Activated naive CD4-positive, alpha-beta T cell (primary cell): ENCODE results near the gene SLC45A3.

Experiments used
- DNase-seq, 4 experiments: peaks; one replicate each; lab custom pipeline; 2025; lab: John Stamatoyannopoulos, UW

SLC45A3 gene

DNA sequence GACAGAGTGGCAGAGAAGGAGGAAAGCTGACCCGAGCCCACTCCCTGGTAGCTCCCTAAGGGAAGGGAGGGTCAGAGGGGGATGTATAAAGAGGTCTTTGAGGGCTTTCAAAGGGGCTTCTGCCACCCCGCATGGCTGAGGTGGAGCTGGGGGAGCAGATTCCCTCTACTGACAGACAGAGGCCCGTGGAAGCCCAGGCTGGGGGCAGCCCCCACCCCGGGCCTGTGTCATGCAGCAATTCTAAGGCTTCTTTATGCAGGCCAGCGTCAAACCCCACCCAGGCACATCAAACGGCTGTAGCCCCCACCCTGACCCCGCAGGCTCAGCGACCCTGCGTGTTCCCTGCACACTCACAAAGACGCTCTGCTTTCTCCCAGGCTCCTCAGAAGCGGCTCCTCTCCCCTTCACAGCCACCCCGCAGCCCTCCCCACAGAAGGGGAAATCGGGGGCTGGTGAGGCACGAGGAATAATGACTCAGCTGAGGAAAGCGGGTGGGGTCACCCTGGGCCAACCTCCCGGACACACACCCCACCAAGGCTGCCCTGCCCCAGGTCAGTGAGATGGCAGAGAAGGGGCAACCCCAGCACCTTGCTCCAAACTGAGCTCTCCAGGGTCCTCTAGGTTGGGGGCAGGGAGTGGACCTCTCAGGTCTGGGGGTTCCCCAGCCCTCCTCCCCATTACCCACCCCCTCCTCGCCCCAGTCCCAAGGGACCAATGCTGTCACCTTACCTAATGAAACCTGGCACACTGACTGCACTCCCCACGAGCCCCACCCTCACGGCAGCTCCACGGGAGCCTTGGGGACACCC, 10.8 kb downstream of the SLC45A3 start:
- no peak for DNase-seq

DNA sequence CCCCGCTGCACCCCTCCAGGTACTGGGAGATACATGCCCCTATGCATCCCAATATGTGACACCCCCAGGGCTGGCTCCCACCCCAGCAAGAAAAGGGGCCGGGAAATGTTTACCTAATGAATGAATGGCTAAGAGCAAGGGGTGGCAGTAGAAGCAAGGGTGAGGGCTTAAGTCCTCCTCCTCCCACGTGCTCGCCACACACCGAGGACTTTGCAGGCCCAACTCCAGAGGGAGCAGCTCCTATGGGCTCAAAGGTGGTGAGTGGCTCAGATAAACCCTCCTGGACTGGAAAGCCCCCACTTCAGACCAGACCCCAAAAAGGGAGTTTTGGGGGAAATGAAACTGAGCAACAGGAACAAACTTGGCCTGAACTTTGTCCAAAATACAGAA, 11.4 kb downstream of the SLC45A3 start:
- DNase-seq, result no peak

DNA sequence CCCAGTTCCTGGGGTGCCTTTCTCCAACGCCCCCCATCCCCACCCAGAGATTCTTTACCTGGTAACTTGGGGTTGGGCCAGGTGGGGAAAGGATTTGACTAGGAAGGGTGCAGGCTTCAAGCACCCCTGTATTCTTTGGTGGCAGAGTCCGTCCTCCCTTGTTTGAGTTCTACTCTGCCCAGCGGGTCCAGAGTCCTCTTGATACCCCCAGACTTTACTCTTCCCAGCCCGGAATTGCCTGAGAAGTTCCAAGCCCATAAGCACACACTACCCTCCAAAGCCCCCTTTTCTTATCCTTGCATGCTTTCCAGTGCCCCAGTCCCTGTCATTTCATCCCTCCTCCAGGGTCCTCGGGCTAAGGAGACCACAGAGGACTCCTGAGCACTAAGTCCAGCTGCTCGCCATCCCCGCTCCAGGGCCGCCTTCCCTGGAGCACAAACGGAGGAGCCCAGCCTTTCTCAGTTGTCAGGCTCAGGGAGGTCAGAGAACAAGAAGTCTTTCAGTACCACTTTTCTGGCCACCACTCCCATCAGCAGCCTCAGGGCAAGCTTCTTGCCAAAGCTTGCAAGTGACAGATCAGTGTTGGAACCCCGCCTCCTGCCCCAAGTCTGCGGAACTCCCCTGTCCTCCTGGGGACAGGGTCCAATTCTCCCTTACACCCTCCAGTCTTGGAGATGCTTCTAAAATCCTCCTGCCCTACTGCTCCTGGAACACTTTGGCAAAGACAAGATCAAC, 12.2 kb downstream of the SLC45A3 start:
- no peak for DNase-seq

DNA sequence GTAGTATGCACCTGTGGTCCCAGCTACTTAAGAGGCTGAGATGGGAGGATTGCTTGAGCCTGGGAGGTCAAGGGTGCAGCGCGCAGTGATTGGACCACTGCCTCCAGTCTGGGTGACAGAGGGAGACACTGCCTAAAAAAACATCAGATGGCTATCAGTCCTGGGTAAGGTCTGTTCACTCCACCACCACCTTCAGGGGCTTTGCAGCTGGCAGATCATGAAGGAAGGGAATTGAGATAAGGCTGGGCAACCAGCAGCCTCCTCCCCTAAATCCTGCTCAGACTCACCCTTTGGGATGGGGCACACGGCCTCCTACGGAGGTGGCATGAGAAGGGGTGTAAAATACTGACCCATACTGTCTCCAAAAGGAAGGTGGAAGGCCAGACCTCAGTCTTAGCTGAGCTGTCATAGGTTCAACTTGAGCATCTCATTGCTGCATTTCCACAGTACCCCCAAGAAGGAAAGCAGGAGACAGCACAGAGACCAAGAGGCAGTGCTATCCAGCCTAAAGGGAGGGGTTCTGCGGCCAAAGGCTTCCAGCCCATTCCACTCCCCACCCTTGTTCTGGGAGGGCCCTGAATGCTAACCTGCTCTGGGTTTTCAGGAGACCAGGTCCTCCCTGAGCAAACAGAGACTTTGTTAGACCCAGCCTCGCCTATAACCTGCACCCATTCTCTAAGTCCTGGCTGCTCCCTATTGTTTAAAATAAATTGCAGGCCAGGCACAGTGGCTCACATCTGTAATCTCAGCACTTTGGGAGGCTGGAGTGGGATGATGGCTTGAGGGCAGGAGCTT, 13.7 kb downstream of the SLC45A3 start:
- no peak for DNase-seq

DNA sequence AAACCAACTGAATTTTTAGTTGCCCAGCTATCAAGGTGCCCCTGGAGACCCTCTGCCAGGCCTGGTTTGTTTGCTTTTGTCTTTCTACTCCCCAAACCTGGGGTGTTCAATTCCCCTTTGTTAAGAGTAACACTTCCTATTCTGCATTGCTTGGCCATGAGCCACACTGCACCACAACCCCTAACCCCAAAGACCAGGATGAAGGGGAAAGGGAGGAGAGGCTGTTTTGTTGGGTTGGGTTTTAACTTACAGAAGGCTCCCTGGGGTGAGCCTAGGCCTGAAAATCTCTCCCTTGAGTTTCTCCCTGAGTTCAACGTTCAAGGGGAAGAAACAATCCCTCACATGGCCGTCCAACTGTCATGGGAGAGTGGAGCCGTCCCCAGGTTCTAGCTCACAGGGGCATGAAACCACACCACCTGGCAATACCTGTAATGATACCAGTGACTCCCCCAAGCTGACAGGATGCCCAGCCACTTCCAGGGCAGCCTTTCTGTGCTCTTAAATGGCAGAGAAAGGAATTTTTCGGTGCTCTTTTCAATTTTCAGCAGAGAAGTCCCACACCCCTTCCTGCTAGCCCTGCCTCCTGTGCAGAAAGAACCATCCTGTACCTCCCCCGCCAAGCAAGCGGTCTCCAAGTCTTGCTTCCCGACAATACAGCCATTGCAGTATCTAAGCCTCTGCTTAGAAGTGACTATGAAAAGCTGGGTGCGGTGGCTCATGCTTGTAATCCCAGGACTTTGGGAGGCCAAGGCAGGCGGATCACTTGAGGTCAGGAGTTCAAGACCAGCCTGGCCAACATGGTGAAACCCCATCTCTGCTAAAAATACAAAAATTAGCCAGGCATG, 14.9 kb downstream of the SLC45A3 start:
- DNase-seq, result no peak

DNA sequence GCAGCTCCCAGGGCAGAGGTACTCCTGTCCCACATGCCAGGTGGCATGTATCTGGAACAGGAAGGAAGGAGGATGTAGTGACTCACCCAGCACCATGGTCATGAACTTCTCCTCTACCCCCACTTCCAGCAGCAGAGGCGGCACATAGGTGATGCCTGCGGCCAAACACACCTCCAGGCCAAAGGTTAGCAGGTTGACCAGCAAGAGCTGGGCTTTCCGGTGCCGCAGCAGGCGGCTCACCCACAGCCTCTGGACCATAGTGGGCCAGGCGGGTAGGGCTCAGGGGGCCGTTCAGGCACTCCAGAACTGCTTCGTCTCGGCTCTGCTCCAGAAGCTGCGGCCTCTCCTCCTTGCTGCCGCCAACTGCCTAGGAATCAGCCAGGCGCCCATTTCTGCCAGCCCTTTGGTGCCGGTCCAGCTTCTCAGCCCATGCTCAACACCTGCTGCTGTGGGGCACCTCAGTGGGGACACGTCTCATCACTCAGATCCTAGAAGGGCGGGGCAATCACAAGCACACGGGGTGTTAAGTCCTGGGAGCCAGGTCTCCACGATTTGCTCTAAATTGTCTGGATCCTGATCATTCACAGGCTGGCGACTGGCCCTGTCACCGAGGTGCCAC, 15.8 kb downstream of the SLC45A3 start:
- no peak for DNase-seq

DNA sequence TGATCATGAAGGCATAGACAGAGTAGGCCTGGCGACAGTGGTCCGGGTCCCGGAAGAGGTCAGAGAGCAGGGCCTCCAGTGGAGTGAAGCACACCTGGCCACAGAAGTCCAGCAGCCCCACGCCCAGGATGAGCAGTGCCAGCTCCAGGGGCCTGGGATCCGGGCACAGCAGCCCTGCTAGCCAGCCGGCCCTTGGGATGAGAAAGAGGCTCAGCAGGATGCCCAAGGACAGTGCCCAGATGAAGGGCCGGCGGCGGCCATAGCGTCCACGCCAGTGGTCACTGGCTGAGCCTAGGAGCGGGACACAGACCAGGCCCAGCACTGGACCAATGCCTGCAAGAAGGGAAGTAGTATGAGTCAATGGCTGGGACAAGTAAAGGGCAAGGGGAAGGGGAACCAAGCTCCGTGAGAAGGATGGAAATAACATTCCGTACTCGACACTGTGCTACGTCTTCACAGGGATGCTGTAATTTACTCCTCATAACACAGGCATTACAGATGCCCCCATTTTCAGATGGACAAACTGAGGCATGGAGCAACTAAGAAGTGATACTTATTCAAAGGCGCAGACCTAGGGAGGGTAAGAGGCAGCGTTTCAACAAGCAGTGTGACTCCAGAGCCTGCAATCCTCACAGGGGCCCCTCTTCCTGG, 16.9 kb downstream of the SLC45A3 start:
- DNase-seq, result no peak

DNA sequence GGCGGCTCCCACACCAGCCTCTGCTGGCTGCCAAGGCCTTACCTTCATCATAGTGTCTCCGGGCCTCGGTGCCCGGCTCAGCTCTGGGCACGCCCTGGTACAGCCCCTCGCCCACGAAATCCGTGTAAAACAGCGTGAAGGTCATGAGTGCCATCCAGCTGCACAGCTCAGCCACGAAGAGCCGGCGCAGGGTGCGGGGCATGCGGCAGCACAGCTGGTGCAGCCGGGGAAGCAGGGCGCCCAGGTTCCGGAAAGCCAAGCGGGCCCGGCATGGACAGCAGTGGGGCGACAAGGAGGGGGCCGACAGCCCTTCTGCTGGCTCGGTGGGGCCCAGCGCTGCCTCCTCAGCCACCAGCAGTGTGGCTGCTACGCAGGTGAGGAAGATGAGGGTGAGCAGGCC, 17.5 kb downstream of the SLC45A3 start:
- no peak for DNase-seq

DNA sequence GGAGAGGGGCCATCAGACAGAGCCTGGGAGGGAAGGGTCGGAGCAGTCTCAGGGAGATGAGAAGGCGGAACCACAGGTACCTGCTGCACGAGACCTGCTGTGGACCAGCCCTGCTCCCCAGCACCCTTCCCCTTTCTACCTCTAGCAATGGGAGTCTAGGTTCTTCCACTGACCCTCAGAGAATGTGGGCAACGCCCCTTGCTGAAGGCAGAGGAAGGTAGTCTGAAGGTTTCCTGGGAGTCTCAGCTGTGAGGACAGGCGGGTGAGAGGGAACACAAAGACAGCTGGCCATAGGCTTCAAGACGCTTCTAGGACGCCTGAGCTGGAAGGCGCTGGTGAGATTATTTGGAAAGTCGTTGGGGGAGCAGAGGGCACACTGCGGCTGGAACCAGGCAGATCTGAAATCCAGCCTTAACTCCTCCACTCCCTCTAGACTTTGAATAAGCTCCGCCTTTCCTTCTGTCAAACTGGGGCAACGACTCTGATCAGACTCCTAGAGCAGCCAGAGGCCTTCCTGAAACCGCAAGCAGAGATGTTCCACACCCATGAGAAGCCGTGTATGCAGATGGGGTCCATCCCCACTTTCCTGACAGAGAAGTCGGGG, 18.1 kb downstream of the SLC45A3 start:
- DNase-seq, result no peak

DNA sequence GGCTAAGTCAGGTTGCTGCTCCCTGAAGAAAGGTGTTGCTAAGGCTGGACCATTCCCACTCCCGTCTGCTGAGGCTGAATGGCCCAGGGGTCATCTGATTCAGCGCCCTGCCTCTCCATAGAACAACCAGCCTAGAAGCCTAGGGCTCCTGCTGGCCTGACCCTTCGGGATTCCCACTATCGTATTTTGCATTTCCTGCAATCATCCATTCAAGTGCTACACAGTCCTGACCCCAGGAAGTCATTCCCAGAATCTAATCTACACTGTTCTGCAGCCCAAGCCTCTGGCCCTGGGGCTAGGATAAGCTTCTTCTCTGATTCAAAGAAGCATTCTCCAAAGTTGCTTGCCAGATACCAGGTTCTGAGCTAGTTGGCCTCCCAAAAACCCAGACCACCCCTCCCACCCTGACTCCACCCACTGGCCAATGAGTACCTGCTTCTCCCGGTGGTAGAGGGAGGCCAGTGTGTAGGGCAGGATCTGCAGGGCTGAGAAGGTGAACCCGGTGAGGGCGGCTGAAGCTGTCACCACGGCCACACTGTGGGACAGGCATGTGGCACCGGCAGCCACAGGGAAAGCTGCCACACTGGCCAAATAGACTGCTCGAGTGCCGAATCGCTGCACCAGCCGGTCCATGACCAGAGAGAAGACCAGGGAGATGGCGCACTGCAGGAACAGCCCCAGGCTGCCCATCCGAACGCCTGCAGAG, 18.7 kb downstream of the SLC45A3 start:
- no peak for DNase-seq

DNA sequence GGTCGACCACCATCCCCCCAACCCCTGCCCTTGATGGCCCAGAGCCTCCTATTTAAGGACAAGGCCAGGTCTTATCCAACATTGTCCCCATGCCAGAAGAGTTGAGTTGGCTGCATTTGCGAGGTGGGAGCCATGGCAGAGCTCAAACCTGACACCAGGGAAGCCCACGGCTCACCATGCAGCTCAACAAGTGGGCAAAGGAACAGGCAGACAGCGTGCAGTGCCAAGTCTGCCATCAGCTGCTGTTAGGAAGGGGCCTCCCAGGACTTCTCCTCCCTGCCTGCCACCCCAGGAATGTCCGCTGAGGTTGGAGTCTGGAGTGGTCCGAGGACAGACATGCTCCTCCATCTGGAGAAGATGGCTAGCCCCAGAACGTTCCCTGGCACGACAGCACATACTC, 19.9 kb downstream of the SLC45A3 start:
- DNase-seq, result no peak

DNA sequence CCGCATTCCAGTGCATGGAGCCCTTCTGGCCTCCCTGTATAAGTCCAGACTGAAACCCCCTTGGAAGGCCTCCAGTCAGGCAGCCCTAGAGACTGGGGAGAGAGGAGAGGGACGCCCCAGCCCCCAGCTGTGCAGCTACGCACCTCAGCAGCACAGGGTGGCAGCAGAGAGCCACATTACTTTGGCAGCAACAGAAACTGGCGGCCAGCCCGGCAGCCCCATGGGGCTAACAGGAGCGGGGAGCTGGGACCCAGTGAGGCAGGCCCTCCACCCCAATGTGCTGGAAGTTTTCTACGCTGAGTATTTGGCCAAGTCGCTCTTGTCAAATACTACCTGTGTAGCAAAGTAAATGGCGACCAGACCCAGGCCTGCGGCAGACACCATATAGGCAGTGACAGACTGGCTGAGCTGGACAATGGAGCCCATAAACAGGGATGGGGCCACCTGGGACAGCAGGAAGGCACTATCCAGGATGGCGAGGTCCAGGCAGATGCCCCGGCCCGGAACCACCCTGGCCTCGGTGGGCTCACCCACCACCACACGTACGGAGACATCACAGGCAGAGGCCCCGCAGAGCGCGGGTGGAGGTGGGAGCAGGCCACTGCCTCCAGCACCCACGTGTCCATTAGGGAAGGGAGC, 21.2 kb downstream of the SLC45A3 start:
- DNase-seq, result peak; percentile 34 to 71 (median 54)

DNA sequence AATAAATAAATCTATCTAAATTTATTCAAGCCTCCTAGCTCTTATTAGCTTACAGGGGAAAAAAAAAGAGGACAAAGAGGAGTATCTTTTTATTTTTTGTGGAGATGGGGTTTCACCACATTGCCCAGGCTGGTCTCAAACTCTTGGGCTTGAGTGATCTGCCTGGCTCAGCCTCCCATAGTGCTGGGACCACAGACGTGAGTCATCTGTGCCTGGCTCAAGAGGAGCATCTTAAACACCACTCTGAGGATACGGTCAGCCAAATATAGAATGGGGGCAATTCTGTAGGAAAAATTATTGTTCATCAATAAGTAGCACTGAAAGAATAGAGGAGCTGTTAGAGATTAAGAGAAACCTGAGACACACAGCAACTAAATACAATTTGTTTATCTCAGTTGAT, 24.1 kb downstream of the SLC45A3 start:
- DNase-seq, result no peak

DNA sequence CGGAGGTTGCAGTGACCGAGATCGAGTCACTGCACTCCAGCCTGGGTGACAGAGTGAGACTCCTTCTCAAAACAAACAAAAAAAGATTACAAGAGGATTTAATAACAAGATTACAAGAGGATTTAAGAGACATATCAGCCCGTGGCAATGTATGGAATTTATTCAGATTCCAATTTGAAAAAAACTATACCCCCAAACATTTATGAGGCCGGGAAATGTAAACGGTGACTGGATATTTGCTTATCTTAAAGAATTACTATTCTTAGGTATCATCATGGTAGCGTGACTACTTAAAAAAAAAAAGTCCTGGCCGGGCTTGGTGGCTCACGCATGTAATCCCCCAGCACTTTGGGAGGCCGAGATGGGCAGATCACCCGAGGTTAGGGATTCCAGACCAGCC, 27.3 kb downstream of the SLC45A3 start:
- DNase-seq, result no peak

DNA sequence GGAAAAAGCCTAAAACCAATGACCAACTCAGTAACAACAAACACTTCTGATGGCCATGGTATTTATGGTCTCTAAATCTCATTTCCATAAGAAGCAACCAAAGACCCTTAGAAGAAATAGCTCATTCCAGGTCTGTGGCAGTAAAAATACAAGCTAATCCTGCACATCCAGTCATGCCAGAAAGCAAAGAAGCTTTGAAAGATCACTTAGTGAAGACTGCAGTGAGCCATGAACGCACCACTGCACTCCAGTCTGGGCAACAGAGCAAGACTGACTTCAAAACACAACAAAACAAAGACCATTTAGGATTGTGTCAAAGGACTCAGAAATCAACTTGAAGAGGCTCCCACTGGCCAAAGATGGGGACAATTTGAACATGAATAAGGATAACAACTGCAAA, 30.1 kb downstream of the SLC45A3 start:
- DNase-seq, result no peak

DNA sequence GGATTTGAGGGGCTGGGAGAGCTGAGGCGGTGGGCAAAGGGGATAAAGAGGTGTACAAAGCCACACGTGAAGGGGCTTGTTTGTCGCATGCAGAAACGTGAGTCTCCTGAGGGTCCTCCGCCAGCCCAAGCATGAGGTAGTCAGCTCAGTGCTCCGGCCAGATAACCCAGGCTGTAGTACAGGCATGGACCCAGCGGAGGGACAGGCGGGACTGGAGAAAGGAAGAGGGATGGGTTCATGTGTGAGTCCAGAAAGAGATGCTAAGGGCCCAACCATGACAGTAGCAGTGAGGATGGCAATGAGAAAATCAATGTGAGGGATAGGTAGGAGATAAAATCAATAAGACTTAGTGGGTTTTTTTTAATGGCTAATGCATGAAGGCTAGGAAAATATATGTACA, 34.8 kb downstream of the SLC45A3 start:
- DNase-seq, result no peak

DNA sequence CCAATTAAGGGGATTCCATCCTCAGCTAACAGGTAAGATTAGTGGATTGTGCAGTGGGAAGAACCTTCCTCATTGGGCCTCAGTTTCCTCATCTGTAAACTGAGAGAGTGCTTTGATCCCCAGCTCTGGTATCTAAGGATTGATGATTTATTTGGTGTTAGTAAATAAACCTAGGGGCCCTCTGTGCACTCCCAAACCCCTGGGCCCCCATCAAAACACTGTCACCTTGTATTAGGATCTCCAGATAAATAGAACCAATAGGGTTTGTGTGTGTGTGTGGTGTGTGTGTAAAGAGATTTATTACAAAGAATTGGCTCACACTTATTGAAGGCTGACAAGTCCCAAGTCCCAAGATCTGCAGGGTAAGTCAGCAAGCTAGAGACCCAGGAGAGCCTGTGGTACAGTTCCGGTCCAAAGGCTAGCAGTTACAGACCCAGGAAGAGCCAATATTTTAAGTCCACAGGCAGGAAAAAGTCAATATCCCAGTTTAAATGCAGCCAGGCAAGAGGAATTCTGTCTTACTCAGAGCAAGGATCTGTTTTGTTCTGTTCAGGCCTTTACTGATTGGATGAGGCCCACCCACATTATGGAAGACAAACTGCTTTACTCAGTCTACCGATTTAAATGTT, 37.5 kb downstream of the SLC45A3 start:
- DNase-seq, result no peak

DNA sequence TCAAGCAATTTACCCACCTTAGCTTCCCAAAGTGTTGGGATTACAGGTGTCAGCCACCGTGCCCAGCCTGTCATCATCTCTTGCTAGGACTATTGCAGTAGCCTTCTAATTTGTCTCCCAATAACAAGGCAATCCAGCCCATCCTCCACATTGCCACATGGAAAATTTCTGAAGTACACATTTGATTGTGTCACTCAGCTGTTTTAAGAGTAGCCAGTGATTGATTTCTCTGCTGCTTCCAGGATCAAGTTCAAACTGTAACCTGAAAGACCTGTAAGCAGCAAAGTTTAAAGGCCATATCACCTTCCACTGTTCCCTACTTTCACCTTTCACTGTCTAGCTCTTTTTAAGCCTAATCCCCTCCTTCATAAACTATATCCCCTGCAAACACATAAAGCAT, 40.7 kb downstream of the SLC45A3 start:
- no peak for DNase-seq
